Endodermal cell (in vitro differentiated cells): ENCODE measurements around the gene LTA. TPM values are rescaled to one million over a fixed set of nuclear protein-coding genes. Genes with fewer than 3 reads are reported as not detected.
A peak's percentile ranks its signal among the peaks of the same experiment; 100 is the strongest.

Source experiments
- DNase-seq: peaks from one replicate; pipeline ENCODE4 v3.0.0-alpha.2; 2017
- H3K27ac ChIP-seq: 2 replicates; pipeline ENCODE4 v1.5.1; 2013; ENCODE audit warnings: mild to moderate bottlenecking, low read depth, low read length, moderate library complexity
- H3K27me3 ChIP-seq: 2 replicates; pipeline ENCODE4 v1.6.1; 2013; ENCODE audit warnings: mild to moderate bottlenecking, low read length, moderate library complexity; ENCODE audit not compliant: insufficient read depth, control insufficient read depth, poor library complexity, severe bottlenecking
- H3K36me3 ChIP-seq: 2 replicates; pipeline ENCODE4 v1.7.0; 2013; ENCODE audit warnings: mild to moderate bottlenecking, low read length, moderate library complexity; ENCODE audit not compliant: control insufficient read depth, insufficient read depth
- H3K4me1 ChIP-seq: one replicate; pipeline ENCODE4 v1.7.0; 2013; ENCODE audit warnings: low read length; ENCODE audit not compliant: control insufficient read depth, insufficient read depth
- H3K4me3 ChIP-seq: 2 replicates; pipeline ENCODE4 v1.5.1; 2013; ENCODE audit warnings: mild to moderate bottlenecking, low read length, moderate library complexity
- H3K9ac ChIP-seq: 2 replicates; pipeline ENCODE4 v1.6.1; 2013; ENCODE audit warnings: mild to moderate bottlenecking, low read length, moderate library complexity; ENCODE audit not compliant: poor library complexity, severe bottlenecking; ENCODE audit errors: extremely low read depth
- H3K9me3 ChIP-seq: 2 replicates; pipeline ENCODE4 v1.6.1; 2013; ENCODE audit warnings: mild to moderate bottlenecking, low read length, moderate library complexity; ENCODE audit not compliant: control insufficient read depth
- H3K27ac Mint-ChIP-seq: 2 replicates; pipeline ENCODE4 v1.8.0; 2020; ENCODE audit warnings: mixed read lengths
- H3K27me3 Mint-ChIP-seq: 2 replicates; pipeline ENCODE4 v1.8.0; 2021; ENCODE audit warnings: mild to moderate bottlenecking, mixed read lengths; ENCODE audit not compliant: insufficient read depth
- H3K36me3 Mint-ChIP-seq: 2 replicates; pipeline ENCODE4 v1.8.0; 2020; ENCODE audit warnings: low read depth, mixed read lengths
- H3K4me1 Mint-ChIP-seq: 2 replicates; pipeline ENCODE4 v1.8.0; 2020; ENCODE audit warnings: mixed read lengths
- H3K4me3 Mint-ChIP-seq: 2 replicates; pipeline ENCODE4 v1.8.0; 2020; ENCODE audit warnings: mild to moderate bottlenecking, moderate library complexity, mixed read lengths
- H3K9me3 Mint-ChIP-seq: 2 replicates; pipeline ENCODE4 v1.8.0; 2020; ENCODE audit warnings: mild to moderate bottlenecking, mixed read lengths
- WGBS, 2 experiments: methylation state at CpG; one replicate each; pipeline versions ENCODE4 v1.1.5 to v1.1.7; 2013; ENCODE audit warnings: missing lambda C conversion rate in 2 of 2, mixed read lengths in 1 of 2; ENCODE audit not compliant: insufficient coverage in 1 of 2, insufficient read length in 1 of 2; 5-methylcytosine and 5-hydroxymethylcytosine counted together
- total RNA-seq, 2 donors: library from RNA; stranded (reverse); fragmentation: NEBNext Ultra II Directional in 1 of 2; extraction: Animal tissue kit (Norgen Biotek cat#: 25700) in 1 of 2; gene quantifications; 2 replicates in 1 of 2; 3 replicates in 1 of 2; pipeline ENCODE4 v1.2.1, GENCODE V29; 2021
- TF ChIP-seq, protein P1 (sequence below): fragments of 200-600 bp; sonication (generic); conservative IDR thresholded peaks from 2 replicates; pipeline ENCODE4 v1.5.0; 2021; ENCODE audit warnings: antibody characterized with exemption, mild to moderate bottlenecking

Gene LTA
- total RNA-seq, 2 donors from 2014 or later = not detected

- Histone ChIP-seq H3K9ac (peak within 1 kb of the TSS; percentile 69), H3K9me3 (no peaks in the 10 kb centered on the region), H3K4me3 (peak within 1 kb of the TSS; percentile 77), H3K4me1 (peaks cover 5% of the 10 kb centered on the region), H3K36me3 (peaks cover 23% of the 10 kb centered on the region), H3K27ac (peak within 1 kb of the TSS; percentile 65), H3K27me3 (no peaks in the 10 kb centered on the region)
- peaks cover 12% of the 10 kb centered on the region for H3K4me1 Mint-ChIP-seq
- peak within 1 kb of the TSS; percentile 54 for H3K4me3 Mint-ChIP-seq
- H3K9me3 Mint-ChIP-seq = no peaks in the 10 kb centered on the region
- peaks cover 21% of the 10 kb centered on the region for H3K36me3 Mint-ChIP-seq
- H3K27me3 Mint-ChIP-seq = no peaks in the 10 kb centered on the region
- TF ChIP-seq, protein P1, sequence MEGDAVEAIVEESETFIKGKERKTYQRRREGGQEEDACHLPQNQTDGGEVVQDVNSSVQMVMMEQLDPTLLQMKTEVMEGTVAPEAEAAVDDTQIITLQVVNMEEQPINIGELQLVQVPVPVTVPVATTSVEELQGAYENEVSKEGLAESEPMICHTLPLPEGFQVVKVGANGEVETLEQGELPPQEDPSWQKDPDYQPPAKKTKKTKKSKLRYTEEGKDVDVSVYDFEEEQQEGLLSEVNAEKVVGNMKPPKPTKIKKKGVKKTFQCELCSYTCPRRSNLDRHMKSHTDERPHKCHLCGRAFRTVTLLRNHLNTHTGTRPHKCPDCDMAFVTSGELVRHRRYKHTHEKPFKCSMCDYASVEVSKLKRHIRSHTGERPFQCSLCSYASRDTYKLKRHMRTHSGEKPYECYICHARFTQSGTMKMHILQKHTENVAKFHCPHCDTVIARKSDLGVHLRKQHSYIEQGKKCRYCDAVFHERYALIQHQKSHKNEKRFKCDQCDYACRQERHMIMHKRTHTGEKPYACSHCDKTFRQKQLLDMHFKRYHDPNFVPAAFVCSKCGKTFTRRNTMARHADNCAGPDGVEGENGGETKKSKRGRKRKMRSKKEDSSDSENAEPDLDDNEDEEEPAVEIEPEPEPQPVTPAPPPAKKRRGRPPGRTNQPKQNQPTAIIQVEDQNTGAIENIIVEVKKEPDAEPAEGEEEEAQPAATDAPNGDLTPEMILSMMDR = peak; percentile 97
- WGBS, 2 experiments = 6 to 10% methylated on average over 3 to 11 of the region's 11 CpGs
- H3K27ac Mint-ChIP-seq = peak within 1 kb of the TSS; percentile 78
- peak; percentile 100 for DNase-seq
Observed at GRCh38 chr6:31546339-31546957, 25.6 kb upstream of the LTA start, which contains the start of gene ATP6V1G2. Gene ATP6V1G2, minus strand, starts transcription at chr6:31546608. Its CDS starts 49 bp downstream, at chr6:31546559.

GRCh38 chr6:31546958-31547726, 24.9 kb upstream of the LTA start, which contains the start of gene NFKBIL1:
Gene NFKBIL1, plus strand, starts transcription at chr6:31547608. Its CDS starts 87 bp downstream, at chr6:31547695.
- Histone ChIP-seq H3K4me3 (peak within 1 kb of the TSS; percentile 77), H3K4me1 (peaks cover 5% of the 10 kb centered on the region), H3K9ac (peak within 1 kb of the TSS; percentile 69), H3K36me3 (peaks cover 23% of the 10 kb centered on the region), H3K9me3 (no peaks in the 10 kb centered on the region), H3K27me3 (no peaks in the 10 kb centered on the region), H3K27ac (peak within 1 kb of the TSS; percentile 38)
- peak; percentile 97 for DNase-seq
- Mint-ChIP-seq H3K27ac (peak within 1 kb of the TSS; percentile 82), H3K9me3 (no peaks in the 10 kb centered on the region), H3K4me3 (peak within 1 kb of the TSS; percentile 54), H3K4me1 (peaks cover 12% of the 10 kb centered on the region), H3K36me3 (peaks cover 22% of the 10 kb centered on the region), H3K27me3 (no peaks in the 10 kb centered on the region)
- WGBS, 2 experiments = 0 to 1% methylated on average over 15 to 25 of the region's 25 CpGs
- TF ChIP-seq, protein P1 = no peak

DNA sequence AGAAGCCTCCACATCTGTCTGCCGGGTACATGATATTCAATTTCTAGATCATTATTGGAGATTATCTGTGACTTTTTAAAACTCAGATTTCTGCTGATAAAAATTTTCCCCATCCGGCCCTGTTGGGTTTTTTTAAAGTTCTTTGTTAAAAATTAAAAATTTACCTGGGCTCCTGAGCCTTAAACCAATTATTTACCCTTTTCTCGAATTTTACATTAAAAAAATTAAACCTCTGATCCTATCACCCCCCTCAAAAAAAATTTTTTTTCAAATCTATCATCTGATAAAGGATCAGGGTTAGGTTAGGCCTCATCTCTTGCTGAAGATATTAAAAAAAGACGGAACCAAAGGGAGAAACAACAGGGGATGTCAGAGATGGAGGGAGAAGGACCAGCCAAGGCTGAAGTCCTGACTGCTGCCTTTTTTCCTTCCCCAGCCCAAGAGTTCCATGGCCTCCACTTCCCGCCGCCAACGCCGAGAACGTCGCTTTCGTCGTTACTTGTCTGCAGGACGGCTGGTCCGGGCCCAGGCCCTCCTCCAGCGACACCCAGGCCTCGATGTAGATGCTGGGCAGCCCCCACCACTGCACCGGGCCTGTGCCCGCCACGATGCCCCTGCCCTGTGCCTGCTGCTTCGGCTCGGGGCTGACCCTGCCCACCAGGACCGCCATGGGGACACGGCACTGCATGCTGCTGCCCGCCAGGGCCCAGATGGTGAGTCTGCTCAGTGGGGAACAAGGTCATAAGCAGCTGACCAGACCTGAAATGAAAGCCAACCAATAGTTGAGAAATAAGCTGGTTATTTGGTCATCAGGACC, 24.2 kb upstream of the LTA start:
- Mint-ChIP-seq H3K27ac (peak overlapping the region; percentile 82), H3K4me3 (peak overlapping the region; percentile 54)
- no peak overlapping the region for H3K27ac ChIP-seq

More for the DNA sequence above, 24.2 kb upstream of the LTA start:
- DNase-seq = peak; percentile 41
- TF ChIP-seq, protein P1 = no peak
- Histone ChIP-seq H3K27me3 (no peaks in the 10 kb centered on the region), H3K9me3 (no peaks in the 10 kb centered on the region), H3K9ac (peak overlapping the region; percentile 69), H3K4me1 (peaks cover 5% of the 10 kb centered on the region), H3K4me3 (peak overlapping the region; percentile 77), H3K36me3 (peaks cover 23% of the 10 kb centered on the region)
- WGBS, 2 experiments = 55 to 85% methylated on average over 6 to 24 of the region's 24 CpGs
- Mint-ChIP-seq H3K27me3 (no peaks in the 10 kb centered on the region), H3K36me3 (peaks cover 24% of the 10 kb centered on the region), H3K4me1 (peaks cover 12% of the 10 kb centered on the region), H3K9me3 (no peaks in the 10 kb centered on the region)
